GM23338 (cell line): ENCODE data around the gene PIK3C2B. TPM values are rescaled to one million over a fixed set of nuclear protein-coding genes. Genes with fewer than 3 reads are reported as not detected.
"Not testable (repeated sequence)": the region's sequence is repeated elsewhere in the genome, so short reads cannot be mapped to it uniquely, and the experiment has no call there.

Source experiments
- ATAC-seq: fragments of 200-7000 bp; cut with Tn5 transposase; 3 replicates; pipeline ENCODE4 v1.9.1; 2020
- DNase-seq: peaks from one replicate; pipeline ENCODE4 v3.0.0-alpha.2; 2015; ENCODE audit warnings: low spot score
- H2AFZ ChIP-seq: fragments of 200-600 bp; sonication (generic); 2 replicates; pipeline ENCODE4 v1.8.0; 2016; ENCODE audit warnings: antibody characterized with exemption, mild to moderate bottlenecking, moderate library complexity
- H3F3A ChIP-seq: fragments of 200-600 bp; sonication (generic); replicated peaks from 2 replicates; pipeline ENCODE4 v1.8.0; 2017; ENCODE audit warnings: antibody characterized with exemption, mixed run types, low read depth
- H3K27ac ChIP-seq: fragments of 200-600 bp; sonication (generic); 2 replicates; pipeline ENCODE4 v1.6.1; 2016; ENCODE audit warnings: low read depth
- H3K27me3 ChIP-seq: fragments of 200-600 bp; sonication (generic); 2 replicates; pipeline ENCODE4 v1.8.0; 2016; ENCODE audit warnings: mild to moderate bottlenecking, mixed run types, moderate library complexity; ENCODE audit not compliant: insufficient read depth
- H3K36me3 ChIP-seq: fragments of 200-600 bp; sonication (generic); 2 replicates; pipeline ENCODE4 v1.8.0; 2016; ENCODE audit warnings: mild to moderate bottlenecking; ENCODE audit not compliant: insufficient read depth
- H3K4me1 ChIP-seq: fragments of 200-600 bp; sonication (generic); 2 replicates; pipeline ENCODE4 v1.8.0; 2016; ENCODE audit warnings: mild to moderate bottlenecking, moderate library complexity; ENCODE audit not compliant: insufficient read depth
- H3K4me2 ChIP-seq: fragments of 200-600 bp; sonication (generic); 2 replicates; pipeline ENCODE4 v1.7.1; 2017; ENCODE audit warnings: mixed run types
- H3K4me3 ChIP-seq: fragments of 200-600 bp; sonication (generic); 2 replicates; pipeline ENCODE4 v1.6.1; 2016; ENCODE audit warnings: mixed run types
- H3K79me2 ChIP-seq: fragments of 200-600 bp; sonication (generic); replicated peaks from 2 replicates; pipeline ENCODE4 v1.8.0; 2017; ENCODE audit warnings: mild to moderate bottlenecking; ENCODE audit not compliant: insufficient read depth
- H3K9me2 ChIP-seq: fragments of 200-600 bp; sonication (generic); 2 replicates; pipeline ENCODE4 v1.8.0; 2017; ENCODE audit not compliant: insufficient read depth
- H4K20me1 ChIP-seq: fragments of 200-600 bp; sonication (generic); replicated peaks from 2 replicates; pipeline ENCODE4 v1.8.0; 2017; ENCODE audit warnings: mild to moderate bottlenecking; ENCODE audit not compliant: insufficient read depth
- H3K27ac Mint-ChIP-seq: 2 replicates; pipeline ENCODE4 v1.8.0; 2020; ENCODE audit warnings: inconsistent platforms, mild to moderate bottlenecking, moderate library complexity, mixed read lengths
- H3K27me3 Mint-ChIP-seq: 3 replicates; pipeline ENCODE4 v1.8.0; 2022; ENCODE audit warnings: low read depth, mild to moderate bottlenecking, moderate library complexity, mixed read lengths, inconsistent platforms; ENCODE audit not compliant: insufficient read depth, poor library complexity
- H3K36me3 Mint-ChIP-seq: 3 replicates; pipeline ENCODE4 v1.8.0; 2021; ENCODE audit warnings: low read depth, mild to moderate bottlenecking, inconsistent platforms, moderate library complexity, mixed read lengths
- H3K4me1 Mint-ChIP-seq: 3 replicates; pipeline ENCODE4 v1.8.0; 2020; ENCODE audit warnings: mild to moderate bottlenecking, inconsistent platforms, mixed read lengths
- H3K4me3 Mint-ChIP-seq: 3 replicates; pipeline ENCODE4 v1.8.0; 2021; ENCODE audit warnings: moderate library complexity, mild to moderate bottlenecking, inconsistent platforms, mixed read lengths
- H3K9me3 Mint-ChIP-seq: 3 replicates; pipeline ENCODE4 v1.8.0; 2020; ENCODE audit warnings: moderate library complexity, mild to moderate bottlenecking, inconsistent platforms, mixed read lengths
- CTCF ChIP-seq, 2 experiments: fragments of 200-600 bp in 1 of 2; sonication (generic) in 1 of 2; conservative IDR thresholded peaks; 2 replicates each; pipeline versions ENCODE4 v1.5.1 to v1.6.1; 2016 to 2017; ENCODE audit warnings: antibody characterized with exemption in 2 of 2, low read depth in 2 of 2, mild to moderate bottlenecking in 2 of 2, moderate library complexity in 1 of 2
- ETS1 ChIP-seq: IDR thresholded peaks from 2 replicates; pipeline ENCODE4 v1.6.1; 2016; ENCODE audit warnings: antibody characterized with exemption
- EZH2 ChIP-seq: fragments of 200-600 bp; sonication (generic); IDR thresholded peaks from one replicate; pipeline ENCODE4 v1.8.0; 2017; ENCODE audit warnings: antibody characterized with exemption, mild to moderate bottlenecking, low read depth; ENCODE audit not compliant: unreplicated experiment
- POLR2AphosphoS5 ChIP-seq: IDR thresholded peaks from 2 replicates; pipeline ENCODE4 v1.6.1; 2016; ENCODE audit warnings: antibody characterized with exemption, low read depth
- REST ChIP-seq: IDR thresholded peaks from one replicate; pipeline ENCODE4 v1.6.1; 2018; ENCODE audit warnings: antibody characterized with exemption; ENCODE audit not compliant: unreplicated experiment
- STAT1 ChIP-seq: IDR thresholded peaks from one replicate; pipeline ENCODE4 v1.6.1; 2016; ENCODE audit warnings: antibody characterized with exemption; ENCODE audit not compliant: unreplicated experiment
- ZNF114 ChIP-seq: fragments of 250-450 bp; sonication (Bioruptor Pico); IDR thresholded peaks from 2 replicates; pipeline ENCODE4 v1.5.0; 2020; ENCODE audit warnings: mild to moderate bottlenecking, moderate library complexity
- polyA plus RNA-seq: library from polyadenylated mRNA; unstranded; fragments of >200 nt; fragmentation: Nextera tagmentation; extraction: Ambion mirVana; gene quantifications from 2 replicates; pipeline ENCODE4 v1.2.1, GENCODE V29; 2016
- total RNA-seq: library from RNA; depleted of rRNA; stranded (reverse); fragments of >200 nt; shearing (Covaris generic); gene quantifications from 2 replicates; pipeline ENCODE4 v1.2.3, GENCODE V29; 2014

Gene PIK3C2B
- total and polyA plus RNA-seq, 2 experiments from 2014 or later: 4.8 to 19.0 TPM

- 0 out of 2 replicates have a peak, but pooled peaks cover 9% of the 10 kb centered on the region for H3F3A ChIP-seq
- Mint-ChIP-seq H3K4me1 (peaks cover 12% of the 10 kb centered on the region), H3K9me3 (peaks cover 23% of the 10 kb centered on the region), H3K4me3 (no peak overlapping the region), H3K36me3 (peaks cover 68% of the 10 kb centered on the region), H3K27ac (no peak overlapping the region), H3K27me3 (peaks cover 21% of the 10 kb centered on the region)
- 0 out of 2 replicates have a peak, but pooled peaks cover 4% of the 10 kb centered on the region for H3K4me1 ChIP-seq
- H3K4me2 ChIP-seq: no peak overlapping the region
- ATAC-seq (no peak), DNase-seq (no peak)
- no peaks in the 10 kb centered on the region for H3K27me3 ChIP-seq
- no peak overlapping the region for H3K4me3 ChIP-seq
- peaks cover 2% of the 10 kb centered on the region for H3K36me3 ChIP-seq
- no peaks in the 10 kb centered on the region for H3K9me2 ChIP-seq
- no peak overlapping the region for H3K27ac ChIP-seq
- H2AFZ ChIP-seq: no peak overlapping the region
- peaks cover 81% of the 10 kb centered on the region for H3K79me2 ChIP-seq
- TF ChIP-seq CTCF (conservative IDR thresholded peaks at IDR 0.05; ENCODE audit: low read depth in 2 of 2) (no peak), ZNF114 (no peak), POLR2AphosphoS5 (no peak), REST (no peak), STAT1 (no peak), EZH2 (no peak), ETS1 (no peak)
- H4K20me1 ChIP-seq: peaks cover 22% of the 10 kb centered on the region
Observed at GRCh38 chr1:204520834-204521709, 26.5 kb upstream of the PIK3C2B start.

- not testable (repeated sequence) for ATAC-seq, H3K27me3 ChIP-seq, H3K36me3 ChIP-seq, H3K4me1 Mint-ChIP-seq, H3K4me1 ChIP-seq, H3K4me3 Mint-ChIP-seq, H3K9me2 ChIP-seq, DNase-seq, H3K9me3 Mint-ChIP-seq, H3F3A ChIP-seq, H2AFZ ChIP-seq
- Mint-ChIP-seq H3K27me3 (peaks cover 14% of the 10 kb centered on the region), H3K36me3 (peaks cover 35% of the 10 kb centered on the region), H3K27ac (peak overlapping the region; percentile 59; the same call in 1 of the 2 replicates)
- H3K4me2 ChIP-seq: peak overlapping the region; percentile 78
- peaks cover 59% of the 10 kb centered on the region for H3K79me2 ChIP-seq
- peaks cover 22% of the 10 kb centered on the region for H4K20me1 ChIP-seq
- H3K27ac ChIP-seq: peak overlapping the region; percentile 94; the same call in 1 of the 2 replicates
- peak overlapping the region; percentile 63 for H3K4me3 ChIP-seq
Observed at GRCh38 chr1:204517382-204517781, 22.8 kb upstream of the PIK3C2B start.
